Activated B cell treated with CpG ODN at 0.5 μM for 24 hours (primary cell): ENCODE data around the gene PLEKHM3. TPM values are rescaled to one million over a fixed set of nuclear protein-coding genes. Genes with fewer than 3 reads are reported as not detected.

Experiments used
- ATAC-seq: fragments of 200-7000 bp; cut with Tn5 transposase; one replicate; pipeline ENCODE4 v1.10.0; 2021; ENCODE audit warnings: low read depth, mild to moderate bottlenecking, moderate library complexity
- CTCF ChIA-PET: fragments of 350-600 bp; sonication (Branson Sonifier 250); formaldehyde crosslinking; loops from one replicate; lab custom pipeline; 2021; ENCODE audit warnings: antibody characterized with exemption; lab: Charles Lee
- POLR2A ChIA-PET: fragments of 350-600 bp; sonication (Branson Sonifier 250); formaldehyde crosslinking; loops from one replicate; lab custom pipeline; 2021; ENCODE audit warnings: antibody characterized with exemption; lab: Charles Lee
- DNase-seq: peaks from one replicate; pipeline ENCODE4 v3.0.0; 2022
- H3K27ac Mint-ChIP-seq: one replicate; pipeline ENCODE4 v1.8.0; 2020; ENCODE audit warnings: mixed read lengths
- H3K27me3 Mint-ChIP-seq: one replicate; pipeline ENCODE4 v1.8.0; 2021; ENCODE audit warnings: mixed read lengths
- H3K36me3 Mint-ChIP-seq: one replicate; pipeline ENCODE4 v1.8.0; 2021; ENCODE audit warnings: low read depth, mixed read lengths
- H3K4me1 Mint-ChIP-seq: one replicate; pipeline ENCODE4 v1.8.0; 2021; ENCODE audit warnings: mixed read lengths
- H3K4me3 Mint-ChIP-seq: one replicate; pipeline ENCODE4 v1.8.0; 2020; ENCODE audit warnings: mild to moderate bottlenecking, mixed read lengths
- H3K9me3 Mint-ChIP-seq: one replicate; pipeline ENCODE4 v1.8.0; 2020; ENCODE audit warnings: mixed read lengths
- intact Hi-C: fragments of 100-400 bp; cut with micrococcal nuclease; formaldehyde crosslinking; loops from one replicate; pipeline ENCODE4 v1.15.1; 2024
- total RNA-seq: library from RNA; stranded (reverse); gene quantifications from 2 replicates; pipeline ENCODE4 v1.2.3, GENCODE V29; 2022
- TF ChIP-seq, protein P1 (sequence below): fragments of 200-600 bp; IDR thresholded peaks from one replicate; pipeline ENCODE4 v1.8.0; 2022; ENCODE audit warnings: antibody characterized with exemption, mild to moderate bottlenecking

PLEKHM3 gene
- total RNA-seq, 1 donor from 2014 or later = 12.0 TPM

DNA sequence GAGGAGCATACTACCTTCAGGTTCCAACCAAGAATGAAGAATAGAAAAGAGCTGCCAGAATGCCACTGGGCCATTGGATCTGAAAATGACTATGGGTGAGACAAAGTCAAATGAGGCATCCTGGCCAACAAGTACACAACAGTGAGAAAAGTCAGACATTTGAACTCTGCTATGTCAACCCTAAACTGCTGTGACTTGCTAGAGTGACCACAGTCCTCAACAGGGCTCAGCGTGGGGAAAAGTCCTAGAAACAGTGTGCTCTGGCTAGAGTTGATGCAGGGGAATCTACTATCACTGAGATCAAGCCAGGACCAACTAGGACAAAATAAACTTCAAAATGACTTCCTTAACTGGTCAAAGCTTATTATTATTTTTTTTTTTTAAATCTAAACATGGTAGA is 157.4 kb downstream of the PLEKHM3 start:
- Mint-ChIP-seq H3K4me3 (no peak overlapping the region), H3K4me1 (no peaks in the 10 kb centered on the region), H3K36me3 (peaks cover 8% of the 10 kb centered on the region), H3K27me3 (no peaks in the 10 kb centered on the region), H3K9me3 (no peaks in the 10 kb centered on the region), H3K27ac (no peak overlapping the region)
- ATAC-seq = no peak
- ChIA-PET POLR2A (no interaction called here), CTCF (no interaction called here)
- intact Hi-C loops = no loop called here
- TF ChIP-seq, protein P1, sequence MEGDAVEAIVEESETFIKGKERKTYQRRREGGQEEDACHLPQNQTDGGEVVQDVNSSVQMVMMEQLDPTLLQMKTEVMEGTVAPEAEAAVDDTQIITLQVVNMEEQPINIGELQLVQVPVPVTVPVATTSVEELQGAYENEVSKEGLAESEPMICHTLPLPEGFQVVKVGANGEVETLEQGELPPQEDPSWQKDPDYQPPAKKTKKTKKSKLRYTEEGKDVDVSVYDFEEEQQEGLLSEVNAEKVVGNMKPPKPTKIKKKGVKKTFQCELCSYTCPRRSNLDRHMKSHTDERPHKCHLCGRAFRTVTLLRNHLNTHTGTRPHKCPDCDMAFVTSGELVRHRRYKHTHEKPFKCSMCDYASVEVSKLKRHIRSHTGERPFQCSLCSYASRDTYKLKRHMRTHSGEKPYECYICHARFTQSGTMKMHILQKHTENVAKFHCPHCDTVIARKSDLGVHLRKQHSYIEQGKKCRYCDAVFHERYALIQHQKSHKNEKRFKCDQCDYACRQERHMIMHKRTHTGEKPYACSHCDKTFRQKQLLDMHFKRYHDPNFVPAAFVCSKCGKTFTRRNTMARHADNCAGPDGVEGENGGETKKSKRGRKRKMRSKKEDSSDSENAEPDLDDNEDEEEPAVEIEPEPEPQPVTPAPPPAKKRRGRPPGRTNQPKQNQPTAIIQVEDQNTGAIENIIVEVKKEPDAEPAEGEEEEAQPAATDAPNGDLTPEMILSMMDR = no peak
- DNase-seq = no peak

DNA sequence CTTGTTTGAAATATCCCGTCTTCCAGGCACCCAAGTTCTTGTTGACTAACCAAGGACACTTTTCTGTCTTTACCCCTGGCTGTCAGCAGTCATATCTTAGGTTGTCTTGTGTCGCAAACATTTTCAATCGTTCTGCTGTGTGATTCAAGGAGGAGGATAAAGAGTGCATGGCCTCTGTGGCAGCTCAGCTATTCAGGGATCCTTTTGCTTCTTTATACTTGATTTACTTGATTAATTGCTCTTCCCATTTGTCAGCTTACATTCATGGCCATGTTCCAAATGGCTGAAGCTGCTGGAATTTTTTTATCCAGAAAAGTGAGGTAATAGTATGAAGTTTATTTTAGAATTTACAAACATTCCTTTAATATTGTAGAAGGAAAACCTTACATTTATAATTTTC is 158.3 kb downstream of the PLEKHM3 start:
- ATAC-seq = no peak

DNA sequence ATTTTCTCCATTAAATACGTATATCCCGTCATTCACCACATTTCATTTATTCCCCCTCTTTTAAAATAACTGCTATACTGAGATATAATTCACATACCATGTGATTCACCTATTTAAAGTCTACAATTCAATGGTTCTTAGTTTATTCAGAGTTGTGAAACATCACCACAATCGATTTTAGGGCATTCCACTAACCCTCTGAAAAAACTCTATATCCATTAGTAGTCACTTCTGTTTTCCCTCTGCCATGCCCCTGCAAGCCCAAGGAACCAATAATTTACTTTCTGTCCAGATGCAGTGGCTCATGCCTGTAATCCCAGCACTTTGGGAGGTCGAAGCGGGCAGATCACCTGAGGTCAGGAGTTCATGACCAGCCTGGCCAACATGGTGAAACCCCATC is 160.1 kb downstream of the PLEKHM3 start:
- Mint-ChIP-seq H3K9me3 (no peaks in the 10 kb centered on the region), H3K27me3 (no peaks in the 10 kb centered on the region), H3K27ac (no peak overlapping the region), H3K4me1 (no peaks in the 10 kb centered on the region), H3K36me3 (peaks cover 16% of the 10 kb centered on the region), H3K4me3 (no peak overlapping the region)
- CTCF ChIA-PET = interaction anchor here (1.5 kb wide), 1 partner anchor 169 kb away, joined by 3 read pairs; no protein-coding TSS in a partner anchor
- POLR2A ChIA-PET = no interaction called here
- DNase-seq (no peak), ATAC-seq (no peak)
- TF ChIP-seq, protein P1 = no peak
- intact Hi-C loops = no loop called here

More for the DNA sequence above, 158.3 kb downstream of the PLEKHM3 start:
- Mint-ChIP-seq H3K9me3 (no peaks in the 10 kb centered on the region), H3K36me3 (peaks cover 8% of the 10 kb centered on the region), H3K4me3 (no peak overlapping the region), H3K27ac (no peak overlapping the region), H3K4me1 (no peaks in the 10 kb centered on the region), H3K27me3 (no peaks in the 10 kb centered on the region)
- POLR2A ChIA-PET = no interaction called here
- TF ChIP-seq, protein P1 = no peak
- CTCF ChIA-PET = interaction anchor here (1.5 kb wide), 1 partner anchor 168 kb away, joined by 3 read pairs; no protein-coding TSS in a partner anchor
- no peak for DNase-seq
- intact Hi-C loops = no loop called here

GRCh38 chr2:207863345-207863744 is 162.0 kb downstream of the PLEKHM3 start:
- no peak overlapping the region for H3K4me3 Mint-ChIP-seq
- no peak for DNase-seq
- no peak for ATAC-seq
- intact Hi-C loops = no loop called here
- no peak overlapping the region for H3K27ac Mint-ChIP-seq
- peaks cover 23% of the 10 kb centered on the region for H3K36me3 Mint-ChIP-seq
- TF ChIP-seq, protein P1 = no peak
- CTCF ChIA-PET = no interaction called here
- POLR2A ChIA-PET = no interaction called here
- H3K4me1 Mint-ChIP-seq = no peaks in the 10 kb centered on the region
- no peaks in the 10 kb centered on the region for H3K9me3 Mint-ChIP-seq
- H3K27me3 Mint-ChIP-seq = no peaks in the 10 kb centered on the region

- intact Hi-C loops = no loop called here
- Mint-ChIP-seq H3K27me3 (no peaks in the 10 kb centered on the region), H3K27ac (no peak overlapping the region), H3K4me3 (no peak overlapping the region), H3K4me1 (no peaks in the 10 kb centered on the region), H3K36me3 (peaks cover 16% of the 10 kb centered on the region), H3K9me3 (no peaks in the 10 kb centered on the region)
- CTCF ChIA-PET = no interaction called here
- POLR2A ChIA-PET = no interaction called here
- ATAC-seq (no peak), DNase-seq (no peak)
- TF ChIP-seq, protein P1 = no peak
Observed at GRCh38 chr2:207861789-207862188, 163.5 kb downstream of the PLEKHM3 start.
